Left lung (tissue), 10 donors: ENCODE data around the gene B3GAT3. TPM values are rescaled to one million over a fixed set of nuclear protein-coding genes. Genes with fewer than 3 reads are reported as not detected.
"Not testable (repeated sequence)": the region's sequence is repeated elsewhere in the genome, so short reads cannot be mapped to it uniquely, and the experiment has no call there.

ENCODE experiments used
- ATAC-seq: fragments of 200-7000 bp; cut with Tn5 transposase; one replicate; pipeline ENCODE4 v1.9.1; 2020; ENCODE audit warnings: moderate library complexity
- DNase-seq, 4 donors: peaks; one replicate each; pipeline ENCODE4 v3.0.0-alpha.2; 2013 to 2020
- H3K27ac ChIP-seq, 2 donors: fragments of 200-600 bp; sonication (generic) in 1 of 2; one replicate each; pipeline versions ENCODE4 v1.5.0 to v1.8.0; 2020 to 2021
- H3K27me3 ChIP-seq, 2 donors: fragments of 200-600 bp; sonication (generic) in 1 of 2; one replicate each; pipeline versions ENCODE4 v1.5.0 to v1.8.0; 2020 to 2021
- H3K36me3 ChIP-seq, 2 donors: fragments of 200-600 bp; sonication (generic) in 1 of 2; one replicate each; pipeline versions ENCODE4 v1.5.0 to v1.8.0; 2020 to 2021
- H3K4me1 ChIP-seq, 2 donors: fragments of 200-600 bp; one replicate each; pipeline ENCODE4 v1.8.0; 2021
- H3K4me3 ChIP-seq, 2 donors: fragments of 200-600 bp; sonication (generic) in 1 of 2; one replicate each; pipeline versions ENCODE4 v1.5.0 to v1.8.0; 2020 to 2021; ENCODE audit warnings: mild to moderate bottlenecking in 1 of 2
- H3K9me3 ChIP-seq, 2 donors: fragments of 200-600 bp; sonication (generic) in 1 of 2; one replicate each; pipeline versions ENCODE4 v1.5.0 to v1.8.0; 2020 to 2021
- intact Hi-C, 2 donors: fragments of 100-400 bp; cut with DNase I; formaldehyde crosslinking; loops; one replicate each; pipeline versions ENCODE4 v1.11.2 to v1.14.2; 2022
- polyA plus RNA-seq, 6 donors: library from polyadenylated mRNA; unstranded; fragments of 120-200 nt; gene quantifications; one replicate each; pipeline ENCODE4 v1.2.1, GENCODE V29; 2013; ENCODE audit not compliant: insufficient read length in 6 of 6
- total RNA-seq, 2 donors: library from RNA; stranded (reverse); fragmentation: NEBNext Ultra II Directional; extraction: Animal tissue kit (Norgen Biotek cat#: 25700); gene quantifications; one replicate each; pipeline ENCODE4 v1.2.1, GENCODE V29; 2021
- TF ChIP-seq, protein P1 (sequence below), 2 donors: fragments of 200-600 bp; sonication (generic) in 1 of 2; IDR thresholded peaks; one replicate each; pipeline versions ENCODE4 v1.5.0 to v1.8.0; 2021; ENCODE audit warnings: antibody characterized with exemption in 2 of 2
- donor health status: DM: no; HTN: yes; CAD: no.
- donor health status: DM: no; HTN: no; CAD: no.

B3GAT3 gene
- total and polyA plus RNA-seq, 8 donors: 19.0 to 46.2 (median 26.7) TPM

DNA sequence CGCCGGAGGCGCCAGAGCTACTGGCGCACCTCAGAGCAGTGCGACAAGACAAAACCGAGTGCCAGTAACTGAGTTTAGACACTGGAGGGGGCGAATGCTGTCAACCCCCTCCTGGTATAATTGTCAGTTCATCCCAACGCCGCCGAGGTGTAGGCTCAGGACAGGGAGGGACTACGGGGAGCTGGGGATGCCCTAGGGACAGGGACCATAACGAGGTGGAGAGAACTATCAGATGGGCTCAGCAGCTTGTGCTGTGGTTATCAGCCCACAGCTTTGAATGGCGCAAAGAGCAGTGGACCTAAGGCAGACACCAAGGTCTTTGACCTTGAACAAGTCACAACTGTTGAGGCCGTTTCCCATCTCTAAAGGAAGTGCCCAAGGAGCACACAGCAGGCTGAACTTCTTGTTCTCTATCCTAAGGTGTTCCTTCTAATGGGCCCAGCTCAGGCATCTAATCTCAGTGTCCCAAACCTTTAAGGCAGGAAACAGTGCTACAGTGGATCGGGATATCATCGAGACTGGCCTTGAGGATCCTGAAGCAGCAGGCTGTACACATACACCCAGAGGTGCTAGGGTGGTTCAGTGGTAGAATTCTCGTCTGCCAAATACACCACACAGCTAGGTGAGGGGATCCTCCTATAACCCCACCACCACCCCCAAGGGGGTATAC, 29.5 kb downstream of the B3GAT3 start:
- intact Hi-C loops: no loop called here
- TF ChIP-seq, protein P1, sequence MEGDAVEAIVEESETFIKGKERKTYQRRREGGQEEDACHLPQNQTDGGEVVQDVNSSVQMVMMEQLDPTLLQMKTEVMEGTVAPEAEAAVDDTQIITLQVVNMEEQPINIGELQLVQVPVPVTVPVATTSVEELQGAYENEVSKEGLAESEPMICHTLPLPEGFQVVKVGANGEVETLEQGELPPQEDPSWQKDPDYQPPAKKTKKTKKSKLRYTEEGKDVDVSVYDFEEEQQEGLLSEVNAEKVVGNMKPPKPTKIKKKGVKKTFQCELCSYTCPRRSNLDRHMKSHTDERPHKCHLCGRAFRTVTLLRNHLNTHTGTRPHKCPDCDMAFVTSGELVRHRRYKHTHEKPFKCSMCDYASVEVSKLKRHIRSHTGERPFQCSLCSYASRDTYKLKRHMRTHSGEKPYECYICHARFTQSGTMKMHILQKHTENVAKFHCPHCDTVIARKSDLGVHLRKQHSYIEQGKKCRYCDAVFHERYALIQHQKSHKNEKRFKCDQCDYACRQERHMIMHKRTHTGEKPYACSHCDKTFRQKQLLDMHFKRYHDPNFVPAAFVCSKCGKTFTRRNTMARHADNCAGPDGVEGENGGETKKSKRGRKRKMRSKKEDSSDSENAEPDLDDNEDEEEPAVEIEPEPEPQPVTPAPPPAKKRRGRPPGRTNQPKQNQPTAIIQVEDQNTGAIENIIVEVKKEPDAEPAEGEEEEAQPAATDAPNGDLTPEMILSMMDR (IDR thresholded peaks at IDR 0.05): no peak
- Histone ChIP-seq H3K36me3 (peaks cover 0 to 53% of the 10 kb centered on the region in 2 donors), H3K9me3 (no peaks in the 10 kb centered on the region), H3K4me1 (peaks cover 12 to 39% of the 10 kb centered on the region in 2 donors), H3K27ac (peak overlapping the region; percentile 89 to 93), H3K27me3 (no peaks in the 10 kb centered on the region), H3K4me3 (peak overlapping the region; percentile 35 to 75)
- DNase-seq: no peak
- no peak for ATAC-seq

DNA sequence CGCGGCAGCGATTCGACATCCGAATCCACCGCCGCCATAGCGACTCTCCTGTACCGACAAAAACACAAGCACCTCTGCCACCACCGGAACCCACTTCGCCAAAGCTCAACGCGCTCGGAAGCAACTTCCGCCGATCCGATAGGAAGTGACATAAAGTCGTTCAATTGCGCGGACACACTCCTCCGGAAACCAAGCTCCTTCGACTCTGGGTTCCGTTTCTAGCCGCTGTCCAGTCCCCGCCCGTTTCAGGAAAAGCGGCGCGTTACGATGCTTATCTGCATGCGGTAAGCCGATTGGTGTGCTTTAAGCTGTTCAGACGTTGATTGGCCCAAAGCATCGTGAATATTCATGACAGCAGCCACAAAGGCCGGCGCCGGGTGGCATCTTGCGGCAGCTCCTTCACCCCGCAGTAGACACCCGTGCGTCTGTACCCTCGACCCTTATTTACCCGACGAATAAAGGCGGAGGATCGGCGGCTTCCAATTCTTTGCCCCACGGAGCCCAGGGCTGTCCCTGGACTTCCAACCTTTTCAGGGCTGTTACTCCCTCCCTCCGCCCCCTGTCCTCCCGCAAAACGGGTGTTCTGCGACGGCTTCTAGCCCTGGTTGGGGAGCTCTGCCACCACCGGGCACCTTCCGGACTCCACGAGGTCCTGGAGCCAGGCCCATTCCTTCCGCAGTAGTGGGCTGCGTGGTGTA, 30.2 kb downstream of the B3GAT3 start, which contains the start of gene TUT1:
Gene TUT1, minus strand, starts transcription at position 76 of the 698 bp plus-strand sequence. Its CDS starts 38 bp downstream, at position 38.
- peaks cover 12 to 35% of the 10 kb centered on the region in 2 donors for H3K4me1 ChIP-seq
- TF ChIP-seq, protein P1 (IDR thresholded peaks at IDR 0.05): no peak
- H3K36me3 ChIP-seq: peaks cover 0 to 52% of the 10 kb centered on the region in 2 donors
- H3K27ac ChIP-seq: peak within 1 kb of the TSS; percentile 89 to 93
- no peaks in the 10 kb centered on the region for H3K9me3 ChIP-seq
- DNase-seq (peak; percentile 93 to 98 (median 96)), ATAC-seq (peak; percentile 96)
- no peaks in the 10 kb centered on the region for H3K27me3 ChIP-seq
- H3K4me3 ChIP-seq: peak within 1 kb of the TSS; percentile 52 to 75
- intact Hi-C loops: no loop called here

DNA sequence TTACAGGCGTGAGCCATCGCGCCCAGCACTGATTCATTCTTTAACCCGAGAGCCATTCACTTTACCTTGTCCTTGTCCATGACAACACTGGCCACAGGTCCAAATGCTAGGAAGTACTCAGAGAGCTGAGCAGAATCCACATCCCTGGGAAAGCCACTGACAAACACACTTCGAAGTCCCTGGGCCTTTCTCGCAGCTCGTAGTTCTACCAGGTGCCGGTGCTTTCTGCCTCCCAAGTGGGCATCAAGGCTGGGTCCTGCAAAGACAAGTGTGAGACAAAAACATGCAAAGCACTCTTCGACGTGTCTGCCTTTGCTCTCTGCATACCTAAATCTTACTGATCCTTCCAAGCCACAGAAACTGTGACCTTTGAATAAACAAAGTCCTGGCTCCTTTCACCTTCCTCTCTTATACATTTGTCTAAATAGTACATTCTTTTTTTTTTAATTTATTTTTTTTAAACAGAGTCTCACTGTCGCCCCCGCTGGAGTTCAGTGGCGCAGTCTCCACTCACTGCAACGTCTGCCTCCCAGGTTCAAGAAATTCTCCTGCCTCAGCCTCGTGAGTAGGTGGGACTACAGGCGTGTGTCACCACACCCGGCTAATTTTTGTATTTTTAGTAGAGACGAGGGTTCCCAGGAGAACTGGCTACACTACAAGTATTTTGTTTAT, 32.7 kb downstream of the B3GAT3 start:
- Histone ChIP-seq H3K27ac (no peak overlapping the region), H3K27me3 (no peaks in the 10 kb centered on the region), H3K4me1 (peaks cover 12 to 35% of the 10 kb centered on the region in 2 donors), H3K36me3 (peaks cover 0 to 49% of the 10 kb centered on the region in 2 donors), H3K4me3 (no peak overlapping the region), H3K9me3 (no peaks in the 10 kb centered on the region)
- peak in 1 of 4 donors; percentile 11 for DNase-seq
- ATAC-seq: no peak
- TF ChIP-seq, protein P1 (IDR thresholded peaks at IDR 0.05): no peak
- intact Hi-C loops: no loop called here

DNA sequence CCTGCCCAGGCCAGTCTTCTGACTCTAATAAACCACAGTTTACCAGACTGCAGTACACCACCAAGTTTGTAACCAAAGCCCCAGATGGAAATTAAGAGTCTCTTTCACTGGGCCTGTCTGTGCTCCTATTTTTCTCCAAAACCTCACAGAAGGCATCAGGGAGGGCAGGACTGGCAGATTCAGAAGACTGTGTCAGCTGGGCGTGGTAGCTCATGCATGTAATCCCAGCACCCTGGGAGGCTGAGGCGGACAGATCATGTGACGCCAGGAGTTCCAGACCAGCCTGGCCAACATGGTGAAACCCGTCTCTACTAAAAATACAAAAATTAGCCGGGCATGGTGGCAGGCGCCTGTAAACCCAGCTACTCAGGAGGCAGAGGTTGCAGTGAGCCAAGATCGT, 36.4 kb downstream of the B3GAT3 start:
- ATAC-seq, H3K9me3 ChIP-seq, H3K4me3 ChIP-seq, H3K4me1 ChIP-seq, H3K27ac ChIP-seq, H3K27me3 ChIP-seq, intact Hi-C loops: not testable (repeated sequence)
- peaks cover 0 to 63% of the 10 kb centered on the region in 2 donors for H3K36me3 ChIP-seq
- DNase-seq: peak in 1 of 4 donors; percentile 13

DNA sequence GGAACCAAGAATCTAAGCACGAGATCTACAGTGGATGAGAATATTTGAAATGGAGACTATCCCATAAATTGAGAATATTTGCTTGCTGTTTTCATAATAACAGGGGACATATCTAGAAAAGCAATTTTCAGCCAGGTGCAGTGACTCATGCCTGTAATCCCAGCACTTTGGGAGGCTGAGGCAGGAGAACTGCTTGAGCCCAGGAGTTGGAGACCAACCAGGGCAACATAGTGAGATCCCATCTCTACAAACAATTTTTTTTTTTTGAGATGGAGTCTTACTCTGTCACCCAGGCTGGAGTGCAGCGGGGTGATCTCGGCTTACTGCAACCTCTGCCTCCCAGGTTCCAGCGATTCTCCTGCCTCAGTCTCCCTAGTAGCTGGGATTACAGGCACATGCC, 40.1 kb downstream of the B3GAT3 start:
- H3K27me3 ChIP-seq, H3K9me3 ChIP-seq, DNase-seq, intact Hi-C loops, H3K4me3 ChIP-seq, H3K4me1 ChIP-seq, ATAC-seq, H3K27ac ChIP-seq: not testable (repeated sequence)
- peaks cover 0 to 76% of the 10 kb centered on the region in 2 donors for H3K36me3 ChIP-seq
